WTC11 (cell line): ENCODE results near the gene PWP1. TPM values are rescaled to one million over a fixed set of nuclear protein-coding genes. Genes with fewer than 3 reads are reported as not detected.
A peak's percentile ranks its signal among the peaks of the same experiment; 100 is the strongest.

Source experiments
- ATAC-seq: fragments of 200-7000 bp; cut with Tn5 transposase; 2 replicates; pipeline ENCODE4 v1.10.0; 2021; ENCODE audit warnings: mild to moderate bottlenecking, moderate library complexity
- CTCF ChIA-PET: fragments of 300-600 bp; sonication (Branson Sonifier 250); formaldehyde crosslinking; loops from one replicate; lab custom pipeline; 2021; ENCODE audit warnings: antibody characterized with exemption; lab: Charles Lee
- POLR2A ChIA-PET: fragments of 350-600 bp; sonication (Branson Sonifier 250); formaldehyde crosslinking; loops from one replicate; lab custom pipeline; 2021; ENCODE audit warnings: antibody characterized with exemption; lab: Charles Lee
- DNase-seq: peaks from one replicate; pipeline ENCODE4 v3.0.0; 2021; ENCODE audit warnings: low spot score
- H3K27ac Mint-ChIP-seq: 2 replicates; pipeline ENCODE4 v1.8.0; 2021; ENCODE audit warnings: mixed read lengths
- H3K27me3 Mint-ChIP-seq: 2 replicates; pipeline ENCODE4 v1.8.0; 2021; ENCODE audit warnings: low read depth, mild to moderate bottlenecking, moderate library complexity, mixed read lengths
- H3K36me3 Mint-ChIP-seq: 2 replicates; pipeline ENCODE4 v1.8.0; 2021; ENCODE audit warnings: mixed read lengths
- H3K4me1 Mint-ChIP-seq: 2 replicates; pipeline ENCODE4 v1.8.0; 2022; ENCODE audit warnings: mixed read lengths
- H3K4me3 Mint-ChIP-seq: 2 replicates; pipeline ENCODE4 v1.8.0; 2021; ENCODE audit warnings: mild to moderate bottlenecking, moderate library complexity, mixed read lengths
- H3K9me3 Mint-ChIP-seq: 2 replicates; pipeline ENCODE4 v1.8.0; 2021; ENCODE audit warnings: mixed read lengths
- CBFB ChIP-seq: sonication (generic); formaldehyde crosslinking; IDR thresholded peaks from 2 replicates; pipeline ENCODE4 v1.8.1; 2022; ENCODE audit warnings: mild to moderate bottlenecking, low read depth, missing genetic modification reagents
- GABPB1 ChIP-seq: sonication (generic); formaldehyde crosslinking; IDR thresholded peaks from 2 replicates; pipeline ENCODE4 v1.8.1; 2023; ENCODE audit warnings: mild to moderate bottlenecking, missing genetic modification reagents
- GRHL2 ChIP-seq: fragments of 250-450 bp; sonication (Bioruptor Pico); IDR thresholded peaks from 2 replicates; pipeline ENCODE4 v1.8.0; 2022; ENCODE audit warnings: mild to moderate bottlenecking, moderate library complexity; ENCODE audit not compliant: insufficient replicate concordance, severe bottlenecking
- GTF2I ChIP-seq: fragments of 250-450 bp; sonication (Bioruptor Pico); conservative IDR thresholded peaks from 2 replicates; pipeline ENCODE4 v1.4.0; 2021; ENCODE audit warnings: mild to moderate bottlenecking
- NFYB ChIP-seq: sonication (generic); formaldehyde crosslinking; conservative IDR thresholded peaks from 2 replicates; pipeline ENCODE4 v1.8.0; 2022; ENCODE audit warnings: low read depth, missing genetic modification reagents
- PRRX2 ChIP-seq: fragments of 250-450 bp; sonication (Bioruptor Pico); IDR thresholded peaks from 2 replicates; pipeline ENCODE4 v1.8.0; 2021; ENCODE audit warnings: mild to moderate bottlenecking
- TCF7 ChIP-seq: sonication (generic); formaldehyde crosslinking; IDR thresholded peaks from 2 replicates; pipeline ENCODE4 v1.8.0; 2022; ENCODE audit warnings: mild to moderate bottlenecking, low read depth, missing genetic modification reagents, moderate library complexity
- TEAD1 ChIP-seq: sonication (generic); formaldehyde crosslinking; IDR thresholded peaks from 2 replicates; pipeline ENCODE4 v1.8.0; 2022; ENCODE audit warnings: mild to moderate bottlenecking, missing genetic modification reagents
- ZNF121 ChIP-seq: sonication (generic); formaldehyde crosslinking; IDR thresholded peaks from 2 replicates; pipeline ENCODE4 v1.8.0; 2023; ENCODE audit warnings: missing genetic modification reagents
- ZNF396 ChIP-seq: fragments of 250-450 bp; sonication (Bioruptor Pico); IDR thresholded peaks from 2 replicates; pipeline ENCODE4 v1.8.0; 2021; ENCODE audit warnings: mild to moderate bottlenecking, moderate library complexity, borderline replicate concordance
- ZNF671 ChIP-seq: fragments of 250-450 bp; sonication (Bioruptor Pico); IDR thresholded peaks from 2 replicates; pipeline ENCODE4 v1.8.0; 2021; ENCODE audit warnings: mild to moderate bottlenecking
- total RNA-seq: library from RNA; stranded (reverse); gene quantifications from 3 replicates; pipeline ENCODE4 v1.2.3, GENCODE V29; 2021
- TF ChIP-seq, protein P1 (sequence below): fragments of 250-450 bp; sonication (Bioruptor Pico); IDR thresholded peaks from 2 replicates; pipeline ENCODE4 v2.1.2; 2022; ENCODE audit warnings: mild to moderate bottlenecking, moderate library complexity
- TF ChIP-seq, protein P2 (sequence below): sonication (generic); formaldehyde crosslinking; IDR thresholded peaks from 2 replicates; pipeline ENCODE4 v1.8.1; 2023; ENCODE audit warnings: mild to moderate bottlenecking, missing genetic modification reagents, moderate library complexity
- TF ChIP-seq, protein P3 (sequence below): sonication (generic); formaldehyde crosslinking; IDR thresholded peaks from 2 replicates; pipeline ENCODE4 v1.8.0; 2023; ENCODE audit warnings: missing genetic modification reagents, mild to moderate bottlenecking, borderline replicate concordance
- TF ChIP-seq, protein P4 (sequence below): sonication (generic); formaldehyde crosslinking; IDR thresholded peaks from 2 replicates; pipeline ENCODE4 v1.8.0; 2022; ENCODE audit warnings: mild to moderate bottlenecking, missing genetic modification reagents
- TF ChIP-seq, protein P5 (sequence below): sonication (generic); formaldehyde crosslinking; IDR thresholded peaks from 2 replicates; pipeline ENCODE4 v1.8.0; 2022; ENCODE audit warnings: mild to moderate bottlenecking, missing genetic modification reagents
- TF ChIP-seq, protein P6 (sequence below): fragments of 250-450 bp; sonication (Bioruptor Pico); conservative IDR thresholded peaks from 2 replicates; pipeline ENCODE4 v1.9.0; 2021; ENCODE audit warnings: mild to moderate bottlenecking

The PWP1 gene
- total RNA-seq, 1 experiment from 2014 or later, result 54.2 TPM

DNA sequence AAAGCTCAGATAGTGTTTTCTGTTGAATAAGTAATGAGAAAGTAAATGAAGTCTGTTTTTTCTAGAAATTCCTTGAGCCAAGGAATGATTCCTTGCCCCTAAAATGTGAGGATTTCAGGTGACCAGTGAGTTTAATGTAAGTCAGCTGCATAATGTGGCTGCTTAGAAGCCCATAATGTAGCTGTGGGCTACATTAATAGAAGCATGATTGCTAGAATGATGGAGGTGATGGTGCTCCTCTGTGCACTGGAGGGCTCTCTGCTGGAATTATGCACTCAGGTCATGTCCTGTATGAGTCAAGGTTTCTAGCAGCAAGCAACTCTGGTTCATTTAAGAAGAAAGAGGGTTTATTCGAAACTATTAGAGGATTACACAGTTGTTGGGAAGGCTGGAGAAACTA, 19.6 kb upstream of the PWP1 start (continued):
- no peak for TF ChIP-seq CBFB (CRISPR knock-in tag)
- TF ChIP-seq, protein P1, sequence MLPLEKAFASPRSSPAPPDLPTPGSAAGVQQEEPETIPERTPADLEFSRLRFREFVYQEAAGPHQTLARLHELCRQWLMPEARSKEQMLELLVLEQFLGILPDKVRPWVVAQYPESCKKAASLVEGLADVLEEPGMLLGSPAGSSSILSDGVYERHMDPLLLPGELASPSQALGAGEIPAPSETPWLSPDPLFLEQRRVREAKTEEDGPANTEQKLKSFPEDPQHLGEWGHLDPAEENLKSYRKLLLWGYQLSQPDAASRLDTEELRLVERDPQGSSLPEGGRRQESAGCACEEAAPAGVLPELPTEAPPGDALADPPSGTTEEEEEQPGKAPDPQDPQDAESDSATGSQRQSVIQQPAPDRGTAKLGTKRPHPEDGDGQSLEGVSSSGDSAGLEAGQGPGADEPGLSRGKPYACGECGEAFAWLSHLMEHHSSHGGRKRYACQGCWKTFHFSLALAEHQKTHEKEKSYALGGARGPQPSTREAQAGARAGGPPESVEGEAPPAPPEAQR (CRISPR knock-in tag), result no peak

DNA sequence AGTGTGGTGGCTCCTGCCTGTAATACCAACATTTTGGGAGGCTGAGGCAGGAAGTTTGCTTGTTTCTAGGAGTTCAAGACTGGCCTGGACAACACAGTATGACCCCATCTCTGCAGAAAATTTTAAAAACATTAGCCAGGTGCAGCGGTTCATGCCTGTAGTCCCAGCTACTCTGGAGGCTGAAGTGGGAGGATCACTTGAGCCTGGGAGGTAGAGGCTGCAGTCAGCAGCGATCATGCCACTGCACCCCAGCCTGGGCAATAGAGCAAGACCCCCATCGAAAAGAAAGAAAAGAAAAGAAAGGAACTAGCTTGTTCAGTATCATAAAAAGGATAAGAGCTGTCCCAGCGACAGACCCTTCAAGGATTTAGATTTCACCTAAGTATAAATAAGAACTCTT, 18.1 kb upstream of the PWP1 start:
- Mint-ChIP-seq H3K9me3 (no peaks in the 10 kb centered on the region), H3K4me3 (no peak overlapping the region), H3K27ac (no peak overlapping the region), H3K36me3 (no peaks in the 10 kb centered on the region), H3K27me3 (0 out of 2 replicates have a peak, but pooled peaks cover 3% of the 10 kb centered on the region), H3K4me1 (peaks cover 40% of the 10 kb centered on the region)
- ChIA-PET POLR2A (no interaction called here), CTCF (interaction anchor here (3.5 kb wide), 1 partner anchor 9 kb away, joined by 18 read pairs; no protein-coding TSS in a partner anchor)
- DNase-seq (no peak), ATAC-seq (no peak)
- TF ChIP-seq, protein P2, sequence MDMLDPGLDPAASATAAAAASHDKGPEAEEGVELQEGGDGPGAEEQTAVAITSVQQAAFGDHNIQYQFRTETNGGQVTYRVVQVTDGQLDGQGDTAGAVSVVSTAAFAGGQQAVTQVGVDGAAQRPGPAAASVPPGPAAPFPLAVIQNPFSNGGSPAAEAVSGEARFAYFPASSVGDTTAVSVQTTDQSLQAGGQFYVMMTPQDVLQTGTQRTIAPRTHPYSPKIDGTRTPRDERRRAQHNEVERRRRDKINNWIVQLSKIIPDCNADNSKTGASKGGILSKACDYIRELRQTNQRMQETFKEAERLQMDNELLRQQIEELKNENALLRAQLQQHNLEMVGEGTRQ (CRISPR knock-in tag), result no peak
- TF ChIP-seq ZNF121 (CRISPR knock-in tag) (peak; percentile 70), TCF7 (CRISPR knock-in tag) (no peak)
- TF ChIP-seq, protein P3, sequence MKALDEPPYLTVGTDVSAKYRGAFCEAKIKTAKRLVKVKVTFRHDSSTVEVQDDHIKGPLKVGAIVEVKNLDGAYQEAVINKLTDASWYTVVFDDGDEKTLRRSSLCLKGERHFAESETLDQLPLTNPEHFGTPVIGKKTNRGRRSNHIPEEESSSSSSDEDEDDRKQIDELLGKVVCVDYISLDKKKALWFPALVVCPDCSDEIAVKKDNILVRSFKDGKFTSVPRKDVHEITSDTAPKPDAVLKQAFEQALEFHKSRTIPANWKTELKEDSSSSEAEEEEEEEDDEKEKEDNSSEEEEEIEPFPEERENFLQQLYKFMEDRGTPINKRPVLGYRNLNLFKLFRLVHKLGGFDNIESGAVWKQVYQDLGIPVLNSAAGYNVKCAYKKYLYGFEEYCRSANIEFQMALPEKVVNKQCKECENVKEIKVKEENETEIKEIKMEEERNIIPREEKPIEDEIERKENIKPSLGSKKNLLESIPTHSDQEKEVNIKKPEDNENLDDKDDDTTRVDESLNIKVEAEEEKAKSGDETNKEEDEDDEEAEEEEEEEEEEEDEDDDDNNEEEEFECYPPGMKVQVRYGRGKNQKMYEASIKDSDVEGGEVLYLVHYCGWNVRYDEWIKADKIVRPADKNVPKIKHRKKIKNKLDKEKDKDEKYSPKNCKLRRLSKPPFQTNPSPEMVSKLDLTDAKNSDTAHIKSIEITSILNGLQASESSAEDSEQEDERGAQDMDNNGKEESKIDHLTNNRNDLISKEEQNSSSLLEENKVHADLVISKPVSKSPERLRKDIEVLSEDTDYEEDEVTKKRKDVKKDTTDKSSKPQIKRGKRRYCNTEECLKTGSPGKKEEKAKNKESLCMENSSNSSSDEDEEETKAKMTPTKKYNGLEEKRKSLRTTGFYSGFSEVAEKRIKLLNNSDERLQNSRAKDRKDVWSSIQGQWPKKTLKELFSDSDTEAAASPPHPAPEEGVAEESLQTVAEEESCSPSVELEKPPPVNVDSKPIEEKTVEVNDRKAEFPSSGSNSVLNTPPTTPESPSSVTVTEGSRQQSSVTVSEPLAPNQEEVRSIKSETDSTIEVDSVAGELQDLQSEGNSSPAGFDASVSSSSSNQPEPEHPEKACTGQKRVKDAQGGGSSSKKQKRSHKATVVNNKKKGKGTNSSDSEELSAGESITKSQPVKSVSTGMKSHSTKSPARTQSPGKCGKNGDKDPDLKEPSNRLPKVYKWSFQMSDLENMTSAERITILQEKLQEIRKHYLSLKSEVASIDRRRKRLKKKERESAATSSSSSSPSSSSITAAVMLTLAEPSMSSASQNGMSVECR (CRISPR knock-in tag), result no peak

DNA sequence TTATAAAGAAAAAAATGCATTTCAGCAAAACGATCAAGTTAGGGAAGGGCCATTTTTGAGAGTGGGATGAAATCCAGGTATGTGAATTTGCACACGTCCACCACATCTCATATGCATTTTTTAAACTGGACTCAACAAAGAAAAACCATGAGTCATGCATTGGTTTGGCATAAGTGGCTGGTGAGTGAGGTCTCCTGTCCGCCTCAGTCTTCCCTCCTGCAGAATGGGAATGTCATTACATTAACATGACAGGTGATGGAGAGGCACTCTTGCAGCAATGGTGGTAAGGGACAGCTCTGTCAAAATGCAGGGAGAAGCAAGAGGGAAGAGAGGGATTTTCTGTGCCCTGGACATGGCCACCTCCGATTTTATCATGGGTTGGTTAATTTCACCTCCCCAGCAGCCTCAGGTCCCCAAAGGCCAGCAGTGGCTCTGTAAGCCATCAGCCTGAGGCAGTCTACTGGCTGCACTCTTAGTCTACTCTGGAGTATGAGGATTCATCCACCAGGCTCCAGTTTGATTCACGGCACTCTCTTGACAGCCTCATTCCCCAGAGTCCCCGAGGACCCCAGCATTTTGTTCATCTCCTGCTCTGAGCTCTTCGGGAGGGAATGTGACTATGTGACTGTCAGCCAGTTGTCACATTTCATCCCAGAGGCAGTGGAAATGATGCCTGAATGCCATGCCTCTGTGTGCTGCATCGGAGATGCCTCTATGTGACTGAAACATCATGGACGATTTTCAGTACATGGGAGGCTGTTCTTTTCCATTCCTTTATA, 17.1 kb upstream of the PWP1 start:
- CTCF ChIA-PET, result interaction anchor here (3.5 kb wide), 1 partner anchor 8 kb away, joined by 18 read pairs; no protein-coding TSS in a partner anchor
- H3K4me3 Mint-ChIP-seq, result no peak overlapping the region
- no peak for TF ChIP-seq PRRX2 (CRISPR knock-in tag)
- TF ChIP-seq, protein P4, sequence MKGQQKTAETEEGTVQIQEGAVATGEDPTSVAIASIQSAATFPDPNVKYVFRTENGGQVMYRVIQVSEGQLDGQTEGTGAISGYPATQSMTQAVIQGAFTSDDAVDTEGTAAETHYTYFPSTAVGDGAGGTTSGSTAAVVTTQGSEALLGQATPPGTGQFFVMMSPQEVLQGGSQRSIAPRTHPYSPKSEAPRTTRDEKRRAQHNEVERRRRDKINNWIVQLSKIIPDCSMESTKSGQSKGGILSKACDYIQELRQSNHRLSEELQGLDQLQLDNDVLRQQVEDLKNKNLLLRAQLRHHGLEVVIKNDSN (CRISPR knock-in tag), result no peak
- 0 out of 2 replicates have a peak, but pooled peaks have one; percentile 52 for TF ChIP-seq GTF2I
- POLR2A ChIA-PET, result no interaction called here
- H3K27me3 Mint-ChIP-seq, result 0 out of 2 replicates have a peak, but pooled peaks cover 3% of the 10 kb centered on the region
- no peak for DNase-seq
- ATAC-seq, result no peak
- H3K36me3 Mint-ChIP-seq, result no peaks in the 10 kb centered on the region
- no peaks in the 10 kb centered on the region for H3K9me3 Mint-ChIP-seq
- H3K4me1 Mint-ChIP-seq, result peaks cover 30% of the 10 kb centered on the region
- no peak overlapping the region for H3K27ac Mint-ChIP-seq

DNA sequence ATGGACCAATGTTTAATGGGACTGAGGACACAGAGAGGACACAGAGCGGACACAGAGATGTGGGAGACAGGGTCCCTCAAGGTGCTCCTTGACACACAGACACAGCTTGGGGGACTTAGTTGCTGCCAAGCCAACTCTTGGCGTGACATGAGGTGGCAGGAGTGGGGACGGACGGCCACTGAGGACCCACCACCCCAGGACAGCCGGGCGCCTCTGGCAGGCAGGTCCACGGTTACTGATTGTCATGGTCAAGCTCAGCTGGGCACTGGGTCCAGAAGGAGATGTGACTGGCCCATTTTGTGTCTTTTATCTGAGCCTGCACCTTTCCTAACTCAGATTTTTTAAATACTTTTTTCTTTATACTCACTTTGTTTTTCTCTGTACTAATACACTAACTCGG, 15.7 kb upstream of the PWP1 start:
- Mint-ChIP-seq H3K27me3 (0 out of 2 replicates have a peak, but pooled peaks cover 3% of the 10 kb centered on the region), H3K27ac (no peak overlapping the region), H3K9me3 (no peaks in the 10 kb centered on the region), H3K4me3 (no peak overlapping the region), H3K4me1 (peaks cover 21% of the 10 kb centered on the region), H3K36me3 (no peaks in the 10 kb centered on the region)
- CTCF ChIA-PET, result interaction anchor here (2.0 kb wide), 1 partner anchor 24 kb away, joined by 11 read pairs; no protein-coding TSS in a partner anchor
- POLR2A ChIA-PET, result no interaction called here
- no peak for DNase-seq
- no peak for ATAC-seq
- no peak for TF ChIP-seq GRHL2
- no peak for TF ChIP-seq NFYB (CRISPR knock-in tag)
- no peak for TF ChIP-seq PRRX2 (CRISPR knock-in tag)
- no peak for TF ChIP-seq ZNF396
- TF ChIP-seq, protein P5, sequence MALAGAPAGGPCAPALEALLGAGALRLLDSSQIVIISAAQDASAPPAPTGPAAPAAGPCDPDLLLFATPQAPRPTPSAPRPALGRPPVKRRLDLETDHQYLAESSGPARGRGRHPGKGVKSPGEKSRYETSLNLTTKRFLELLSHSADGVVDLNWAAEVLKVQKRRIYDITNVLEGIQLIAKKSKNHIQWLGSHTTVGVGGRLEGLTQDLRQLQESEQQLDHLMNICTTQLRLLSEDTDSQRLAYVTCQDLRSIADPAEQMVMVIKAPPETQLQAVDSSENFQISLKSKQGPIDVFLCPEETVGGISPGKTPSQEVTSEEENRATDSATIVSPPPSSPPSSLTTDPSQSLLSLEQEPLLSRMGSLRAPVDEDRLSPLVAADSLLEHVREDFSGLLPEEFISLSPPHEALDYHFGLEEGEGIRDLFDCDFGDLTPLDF (CRISPR knock-in tag), result no peak
- TF ChIP-seq TEAD1, result no peak
- TF ChIP-seq GABPB1, result no peak
- TF ChIP-seq, protein P6, sequence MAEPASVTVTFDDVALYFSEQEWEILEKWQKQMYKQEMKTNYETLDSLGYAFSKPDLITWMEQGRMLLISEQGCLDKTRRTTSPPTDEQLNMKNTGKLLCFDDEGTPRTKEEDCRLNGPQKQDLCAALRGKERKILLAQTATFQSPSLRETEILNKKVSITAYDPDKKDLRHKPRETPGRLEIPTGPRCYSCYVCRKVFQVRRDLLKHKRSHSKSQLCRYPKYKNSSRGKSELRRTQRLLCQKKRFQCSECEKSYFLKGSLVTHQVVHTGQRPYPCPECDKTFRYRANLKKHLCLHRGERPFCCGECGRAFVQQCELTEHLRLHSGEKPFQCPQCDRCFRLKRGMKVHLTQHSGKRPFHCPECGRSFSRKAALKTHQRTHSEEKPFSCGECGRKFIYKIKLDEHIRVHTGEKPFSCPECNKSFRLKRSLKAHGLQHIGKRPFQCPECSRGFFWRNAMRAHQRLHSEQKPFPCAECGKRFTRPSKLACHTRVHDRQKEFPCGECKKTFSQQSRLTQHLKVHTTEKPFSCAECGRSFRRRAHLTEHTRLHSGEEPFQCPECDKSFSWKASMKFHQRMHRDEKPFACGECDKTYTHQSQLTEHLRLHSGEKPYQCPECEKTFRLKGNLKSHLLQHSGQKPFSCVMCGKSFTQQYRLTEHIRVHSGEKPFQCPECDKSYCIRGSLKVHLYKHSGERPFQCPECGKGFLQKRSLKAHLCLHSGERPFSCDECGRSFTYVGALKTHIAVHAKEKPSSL (CRISPR knock-in tag), result no peak
- no peak for TF ChIP-seq ZNF671 (CRISPR knock-in tag)
